Panc1 (cell line): ENCODE results near the gene KASH5. TPM values are rescaled to one million over a fixed set of nuclear protein-coding genes. Genes with fewer than 3 reads are reported as not detected.

Experiments used
- ATAC-seq: fragments of 200-7000 bp; cut with Tn5 transposase; 2 replicates; pipeline ENCODE4 v1.9.1; 2020; ENCODE audit warnings: mild to moderate bottlenecking, moderate library complexity
- BruUV-seq: library from RNA; stranded (reverse); fragments of 400-500 nt; replicated peaks from 2 replicates; lab custom pipeline; 2021; lab: Mats Ljungman, UMichigan
- CTCF ChIA-PET: fragments of 300-600 bp; sonication (Branson Sonifier 250); formaldehyde crosslinking; loops from one replicate; lab custom pipeline; 2022; ENCODE audit warnings: antibody characterized with exemption; lab: Charles Lee
- POLR2A ChIA-PET: fragments of 300-600 bp; sonication (Branson Sonifier 250); formaldehyde crosslinking; loops from one replicate; lab custom pipeline; 2022; ENCODE audit warnings: antibody characterized with exemption; lab: Charles Lee
- DNase-seq: peaks from one replicate; pipeline ENCODE4 v3.0.0-alpha.2; 2010; ENCODE audit warnings: low read depth, low spot score
- H3K27ac ChIP-seq: 2 replicates; pipeline ENCODE4 v1.5.1; 2011; ENCODE audit warnings: mild to moderate bottlenecking, low read length, inconsistent platforms
- H3K27me3 ChIP-seq: fragments of 200-500 bp; sonication (Bioruptor generic); 2 replicates; pipeline ENCODE4 v1.6.0; 2014; ENCODE audit warnings: low read length, inconsistent platforms; ENCODE audit not compliant: control insufficient read depth, insufficient read depth
- H3K36me3 ChIP-seq: fragments of 200-500 bp; sonication (Bioruptor generic); 2 replicates; pipeline ENCODE4 v1.5.1; 2014; ENCODE audit warnings: inconsistent platforms, mild to moderate bottlenecking, low read length, moderate library complexity; ENCODE audit not compliant: control insufficient read depth, insufficient read depth
- H3K4me1 ChIP-seq: 2 replicates; pipeline ENCODE4 v1.5.1; 2011; ENCODE audit warnings: inconsistent platforms, mild to moderate bottlenecking, low read length, moderate library complexity; ENCODE audit not compliant: control insufficient read depth, insufficient read depth
- H3K4me3 ChIP-seq, 2 experiments: 2 replicates each; pipeline ENCODE4 v1.5.1; 2011 to 2012; ENCODE audit warnings: low read depth in 2 of 2, low read length in 2 of 2, mild to moderate bottlenecking in 2 of 2, inconsistent platforms in 1 of 2, moderate library complexity in 1 of 2
- H3K9me3 ChIP-seq: fragments of 200-500 bp; sonication (Bioruptor generic); 2 replicates; pipeline ENCODE4 v1.5.1; 2014; ENCODE audit warnings: low read depth, mild to moderate bottlenecking, inconsistent platforms, low read length, moderate library complexity; ENCODE audit not compliant: control insufficient read depth, insufficient read depth
- CTCF ChIP-seq: fragments of 450-650 bp; IDR thresholded peaks from 2 replicates; pipeline ENCODE4 v1.5.1; 2017; ENCODE audit warnings: mild to moderate bottlenecking
- POLR2AphosphoS5 ChIP-seq: IDR thresholded peaks from 2 replicates; pipeline ENCODE4 v1.6.1; 2012; ENCODE audit warnings: mild to moderate bottlenecking, low read depth, low read length, moderate library complexity
- SIN3A ChIP-seq: IDR thresholded peaks from 2 replicates; pipeline ENCODE4 v1.6.1; 2012; ENCODE audit warnings: low read depth, mild to moderate bottlenecking, low read length, moderate library complexity, borderline replicate concordance; ENCODE audit not compliant: insufficient read depth
- TCF7L2 ChIP-seq: IDR thresholded peaks from 2 replicates; pipeline ENCODE4 v1.6.1; 2011; ENCODE audit warnings: mild to moderate bottlenecking, low read depth, low read length, inconsistent platforms
- in situ Hi-C: cut with HindIII; loops from 2 replicates; pipeline ENCODE4 v1.10.0; 2016; ENCODE audit warnings: low sequenced_read_pairs, low pct_unique_long_range_greater_than_20kb
- intact Hi-C: fragments of 100-400 bp; cut with micrococcal nuclease; formaldehyde crosslinking; loops from one replicate; pipeline ENCODE4 v1.10.0; 2022; ENCODE audit not compliant: unreplicated experiment
- total RNA-seq: library from RNA; stranded (reverse); gene quantifications from one replicate; pipeline ENCODE4 v1.2.1, GENCODE V29; 2021; ENCODE audit not compliant: unreplicated experiment
- TF ChIP-seq, protein P1 (sequence below), 2 experiments: IDR thresholded peaks; 2 replicates each; pipeline ENCODE4 v1.6.1; 2011 to 2012; ENCODE audit warnings: low read depth in 2 of 2, control low read depth in 1 of 2, low read length in 1 of 2, mild to moderate bottlenecking in 1 of 2, moderate library complexity in 1 of 2; ENCODE audit not compliant: insufficient read depth in 1 of 2

KASH5 gene
- total RNA-seq, 1 experiment from 2014 or later = not detected

DNA sequence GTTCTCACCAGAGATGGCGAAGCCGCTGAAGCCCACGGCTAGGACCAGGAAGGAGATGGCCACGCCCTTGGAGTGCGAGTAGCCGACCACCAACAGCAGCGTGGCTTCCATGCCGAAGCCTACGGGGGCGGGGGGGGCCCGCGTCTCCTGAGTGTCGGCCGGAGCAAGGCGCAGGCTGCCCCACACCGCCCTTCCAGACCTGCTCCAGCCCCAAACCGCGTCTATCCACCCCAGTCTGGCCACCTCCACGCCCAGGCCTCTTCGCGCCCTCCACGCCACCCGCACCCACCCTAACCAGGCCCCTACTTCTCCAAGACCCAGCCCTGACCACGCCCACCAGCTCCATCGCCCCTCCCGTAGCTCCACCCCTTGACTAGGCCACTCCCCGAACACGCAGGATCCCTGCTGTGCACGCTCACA lies 43.3 kb downstream of the KASH5 start:
- DNase-seq (no peak), ATAC-seq (no peak)
- H3K36me3 ChIP-seq = no peaks in the 10 kb centered on the region
- intact Hi-C loops = no loop called here
- ChIA-PET POLR2A (no interaction called here), CTCF (no interaction called here)
- no peaks in the 10 kb centered on the region; the same call in 1 of the 2 replicates for H3K4me1 ChIP-seq
- BruUV-seq = no TSS peak
- TF ChIP-seq TCF7L2 = no peak
- TF ChIP-seq, protein P1, sequence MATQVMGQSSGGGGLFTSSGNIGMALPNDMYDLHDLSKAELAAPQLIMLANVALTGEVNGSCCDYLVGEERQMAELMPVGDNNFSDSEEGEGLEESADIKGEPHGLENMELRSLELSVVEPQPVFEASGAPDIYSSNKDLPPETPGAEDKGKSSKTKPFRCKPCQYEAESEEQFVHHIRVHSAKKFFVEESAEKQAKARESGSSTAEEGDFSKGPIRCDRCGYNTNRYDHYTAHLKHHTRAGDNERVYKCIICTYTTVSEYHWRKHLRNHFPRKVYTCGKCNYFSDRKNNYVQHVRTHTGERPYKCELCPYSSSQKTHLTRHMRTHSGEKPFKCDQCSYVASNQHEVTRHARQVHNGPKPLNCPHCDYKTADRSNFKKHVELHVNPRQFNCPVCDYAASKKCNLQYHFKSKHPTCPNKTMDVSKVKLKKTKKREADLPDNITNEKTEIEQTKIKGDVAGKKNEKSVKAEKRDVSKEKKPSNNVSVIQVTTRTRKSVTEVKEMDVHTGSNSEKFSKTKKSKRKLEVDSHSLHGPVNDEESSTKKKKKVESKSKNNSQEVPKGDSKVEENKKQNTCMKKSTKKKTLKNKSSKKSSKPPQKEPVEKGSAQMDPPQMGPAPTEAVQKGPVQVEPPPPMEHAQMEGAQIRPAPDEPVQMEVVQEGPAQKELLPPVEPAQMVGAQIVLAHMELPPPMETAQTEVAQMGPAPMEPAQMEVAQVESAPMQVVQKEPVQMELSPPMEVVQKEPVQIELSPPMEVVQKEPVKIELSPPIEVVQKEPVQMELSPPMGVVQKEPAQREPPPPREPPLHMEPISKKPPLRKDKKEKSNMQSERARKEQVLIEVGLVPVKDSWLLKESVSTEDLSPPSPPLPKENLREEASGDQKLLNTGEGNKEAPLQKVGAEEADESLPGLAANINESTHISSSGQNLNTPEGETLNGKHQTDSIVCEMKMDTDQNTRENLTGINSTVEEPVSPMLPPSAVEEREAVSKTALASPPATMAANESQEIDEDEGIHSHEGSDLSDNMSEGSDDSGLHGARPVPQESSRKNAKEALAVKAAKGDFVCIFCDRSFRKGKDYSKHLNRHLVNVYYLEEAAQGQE (IDR thresholded peaks at IDR 0.05; ENCODE audit: insufficient read depth in 1 of 2, low read depth in 2 of 2, low read length in 1 of 2) = no peak
- TF ChIP-seq SIN3A = no peak
- TF ChIP-seq CTCF = no peak
- TF ChIP-seq POLR2AphosphoS5 = no peak
- in situ Hi-C loops = no loop called here
- H3K9me3 ChIP-seq = no peaks in the 10 kb centered on the region
- no peaks in the 10 kb centered on the region; the same call in 1 of the 2 replicates for H3K27me3 ChIP-seq
- H3K27ac ChIP-seq = no peak overlapping the region
- no peak overlapping the region for H3K4me3 ChIP-seq

GRCh38 chr19:49432141-49433073 lies 44.4 kb downstream of the KASH5 start:
- in situ Hi-C loops (no loop called here), intact Hi-C loops (no loop called here)
- no peak for ATAC-seq
- no TSS peak for BruUV-seq
- Histone ChIP-seq H3K9me3 (no peaks in the 10 kb centered on the region), H3K27ac (no peak overlapping the region), H3K4me1 (no peaks in the 10 kb centered on the region), H3K36me3 (no peaks in the 10 kb centered on the region), H3K4me3 (no peak overlapping the region), H3K27me3 (no peaks in the 10 kb centered on the region; the same call in 1 of the 2 replicates)
- ChIA-PET CTCF (no interaction called here), POLR2A (no interaction called here)
- TF ChIP-seq SIN3A = no peak
- TF ChIP-seq CTCF = no peak
- TF ChIP-seq, protein P1 (IDR thresholded peaks at IDR 0.05; ENCODE audit: insufficient read depth in 1 of 2, low read depth in 2 of 2, low read length in 1 of 2) = no peak
- no peak for TF ChIP-seq POLR2AphosphoS5
- TF ChIP-seq TCF7L2 = no peak
- DNase-seq = no peak
